ENCODE results near the gene OPRL1.
A peak's percentile ranks its signal among the peaks of the same experiment; 100 is the strongest.

OPRL1 gene

DNA sequence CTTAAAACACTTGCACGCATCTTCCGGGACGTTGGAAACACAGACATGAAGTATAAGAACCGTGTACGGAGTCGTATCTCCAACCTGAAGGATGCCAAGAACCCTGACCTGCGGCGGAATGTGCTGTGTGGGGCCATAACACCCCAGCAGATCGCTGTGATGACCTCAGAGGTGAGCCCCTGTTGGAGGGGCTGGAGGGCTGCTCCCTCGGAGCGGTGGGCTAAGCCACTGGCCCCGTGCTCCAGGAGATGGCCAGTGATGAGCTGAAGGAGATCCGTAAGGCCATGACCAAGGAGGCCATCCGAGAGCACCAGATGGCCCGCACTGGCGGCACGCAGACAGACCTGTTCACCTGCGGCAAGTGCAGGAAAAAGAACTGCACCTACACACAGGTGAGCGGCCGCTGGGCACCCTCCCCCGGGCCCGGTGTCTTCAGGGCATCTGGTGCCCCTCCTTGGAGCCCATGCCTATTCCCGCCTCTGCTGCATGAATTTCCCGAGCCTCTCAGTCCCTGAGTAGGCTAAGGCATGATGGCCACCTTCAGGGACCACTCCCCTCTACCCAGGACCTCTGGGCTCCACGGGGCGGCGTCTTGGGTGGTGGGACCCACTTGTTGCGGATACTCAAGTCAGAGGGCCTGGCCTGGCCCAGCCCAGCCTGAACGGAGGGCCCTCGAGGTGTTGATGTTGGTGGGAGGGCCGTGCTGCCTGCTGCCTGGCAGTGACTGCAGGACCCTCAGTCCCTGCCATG lies 9.5 kb upstream of the OPRL1 start:
- no peak for FAIRE-seq
- DNase-seq (ENCODE audit: insufficient read length, low spot score) = no peak

DNA sequence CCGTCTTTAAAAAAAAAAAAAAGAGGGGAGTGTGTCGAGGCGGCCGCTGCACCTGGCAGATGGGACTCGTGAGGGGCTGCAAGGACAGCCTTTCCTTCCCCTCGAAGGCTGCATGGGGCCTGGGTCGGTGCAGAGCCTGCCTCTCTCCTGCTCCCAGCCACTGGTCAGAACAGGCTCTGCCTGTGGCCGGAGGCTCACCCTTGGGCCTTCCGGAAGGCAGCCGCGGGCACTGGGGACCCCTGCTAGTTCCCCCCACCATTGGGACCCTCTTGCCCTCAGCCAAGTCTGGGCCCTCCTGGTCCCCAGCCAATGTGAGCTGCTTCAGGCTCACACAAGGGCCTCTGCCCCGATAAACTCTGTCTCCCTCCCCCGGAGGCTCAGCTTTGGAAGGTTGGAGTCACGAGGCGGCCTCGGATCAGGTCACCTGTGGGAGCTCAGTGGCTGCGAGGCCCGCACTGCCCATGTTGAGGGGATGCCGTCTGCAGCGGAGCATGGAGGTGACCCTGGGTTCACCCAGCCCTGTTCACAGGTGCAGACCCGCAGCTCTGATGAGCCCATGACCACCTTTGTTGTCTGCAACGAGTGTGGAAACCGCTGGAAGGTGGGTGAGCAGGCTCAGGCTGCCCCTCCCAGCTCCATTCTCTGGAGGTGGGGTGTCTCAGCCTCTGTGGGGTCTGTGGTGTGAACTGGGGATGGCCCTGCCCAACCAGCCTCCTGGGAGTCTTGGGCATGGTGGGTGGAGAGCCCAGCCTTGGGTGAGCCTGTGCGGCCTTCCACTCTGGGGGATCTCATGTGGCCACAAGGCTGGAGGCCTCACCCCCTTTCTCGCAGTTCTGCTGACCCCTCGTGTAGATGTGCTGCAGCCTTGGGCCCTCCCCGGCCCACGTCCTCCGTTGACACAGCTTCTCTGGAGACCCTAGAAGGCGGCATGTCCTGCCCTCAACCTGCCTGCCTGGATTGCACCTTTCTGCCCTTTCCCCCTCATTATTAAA lies 8.2 kb upstream of the OPRL1 start:
- FAIRE-seq = no peak
- DNase-seq (ENCODE audit: insufficient read length, low spot score) = no peak

DNA sequence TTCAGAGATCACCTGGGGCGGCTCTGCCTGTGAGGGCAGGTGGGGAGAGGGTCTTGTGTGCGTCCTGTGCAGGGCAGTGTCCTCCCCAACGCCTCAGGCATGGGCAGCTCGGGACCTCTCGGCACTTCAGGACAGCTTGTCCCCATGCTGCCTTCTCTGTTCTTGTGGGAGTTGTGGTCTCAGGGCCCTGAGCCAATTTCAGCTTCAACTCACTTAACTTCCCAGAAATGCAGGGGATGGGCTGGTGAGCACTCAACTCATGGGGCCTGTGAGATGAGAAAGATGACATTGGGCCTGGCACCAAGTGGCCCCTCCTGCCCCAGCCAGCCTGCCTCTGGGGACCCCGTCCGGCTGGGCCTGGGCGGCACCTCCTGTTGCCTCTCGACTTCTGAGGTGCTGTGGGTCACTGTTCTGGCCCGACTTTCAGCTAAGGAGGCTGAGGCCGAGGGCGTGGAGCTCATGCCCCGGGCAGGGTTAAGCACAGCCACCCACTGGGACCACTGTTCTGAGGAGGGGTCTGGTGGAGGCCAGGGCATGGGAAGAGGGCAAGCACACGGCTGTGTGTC lies 7.3 kb upstream of the OPRL1 start:
- FAIRE-seq = no peak
- DNase-seq (ENCODE audit: insufficient read length, low spot score) = no peak

DNA sequence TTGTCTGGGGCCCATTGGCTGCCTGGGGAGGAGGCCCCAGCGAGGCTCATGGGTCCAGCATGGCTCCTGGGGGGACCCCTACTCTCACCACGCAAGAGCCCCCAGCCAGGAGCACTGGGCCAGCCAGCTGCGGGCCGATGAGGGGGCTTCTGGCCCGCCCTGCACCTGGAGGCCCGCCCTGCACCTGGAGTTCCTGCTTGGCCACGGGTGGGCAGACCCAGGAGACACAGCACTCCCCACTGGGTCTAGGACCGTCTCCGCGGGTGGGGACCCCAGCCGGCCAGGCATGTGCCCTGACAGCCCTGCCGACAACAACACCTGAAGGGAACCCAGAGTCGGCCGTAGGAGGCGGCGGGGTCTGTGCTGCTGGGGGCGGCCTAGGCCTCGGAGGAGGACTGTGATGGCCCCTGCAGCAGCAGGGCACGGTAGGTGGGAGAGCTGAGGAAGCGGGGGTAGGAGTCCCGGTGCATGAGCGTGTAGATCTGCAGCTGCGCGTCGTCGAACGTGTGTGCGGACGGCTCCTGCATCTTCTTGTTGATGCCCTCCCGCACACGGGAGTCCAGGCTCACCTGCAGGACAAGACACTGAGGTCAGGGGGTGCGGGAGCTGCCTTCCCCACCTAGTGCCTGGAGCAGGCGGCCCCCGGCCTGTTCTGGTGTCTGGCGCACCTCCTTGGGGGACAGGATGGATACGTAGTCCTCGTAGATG lies 6.3 kb upstream of the OPRL1 start:
- FAIRE-seq (no peak), DNase-seq (ENCODE audit: insufficient read length, low spot score) (no peak)

DNA sequence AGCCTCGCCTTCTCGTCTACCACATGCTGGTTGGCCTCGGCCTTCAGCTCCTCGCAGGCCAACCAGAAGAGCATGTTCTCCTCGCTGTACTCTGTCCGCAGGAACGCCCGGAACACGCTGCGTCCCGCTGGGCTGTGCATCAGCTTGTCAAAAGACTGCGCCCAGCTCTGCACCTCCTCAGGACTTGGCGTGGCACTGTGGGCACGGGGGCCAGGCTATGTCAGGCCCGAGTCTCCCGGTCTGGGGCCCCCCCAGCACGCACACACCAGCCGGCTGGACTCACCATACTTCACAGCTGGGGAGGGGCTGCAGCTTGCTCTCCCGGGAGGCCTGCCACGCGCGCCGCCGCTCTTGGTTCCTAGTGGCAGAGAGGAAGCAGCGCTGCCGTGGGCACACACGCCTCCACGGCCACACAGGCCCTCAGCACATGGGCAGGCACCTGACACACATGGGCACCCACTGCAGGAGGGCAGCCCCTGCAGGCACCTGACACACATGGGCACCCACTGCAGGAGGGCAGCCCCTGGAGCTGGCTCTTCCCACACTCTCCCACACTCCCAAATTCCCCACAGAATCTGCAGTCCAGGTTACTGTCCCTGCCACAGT lies 5.6 kb upstream of the OPRL1 start:
- DNase-seq (ENCODE audit: insufficient read length, low spot score) = no peak
- FAIRE-seq = no peak

DNA sequence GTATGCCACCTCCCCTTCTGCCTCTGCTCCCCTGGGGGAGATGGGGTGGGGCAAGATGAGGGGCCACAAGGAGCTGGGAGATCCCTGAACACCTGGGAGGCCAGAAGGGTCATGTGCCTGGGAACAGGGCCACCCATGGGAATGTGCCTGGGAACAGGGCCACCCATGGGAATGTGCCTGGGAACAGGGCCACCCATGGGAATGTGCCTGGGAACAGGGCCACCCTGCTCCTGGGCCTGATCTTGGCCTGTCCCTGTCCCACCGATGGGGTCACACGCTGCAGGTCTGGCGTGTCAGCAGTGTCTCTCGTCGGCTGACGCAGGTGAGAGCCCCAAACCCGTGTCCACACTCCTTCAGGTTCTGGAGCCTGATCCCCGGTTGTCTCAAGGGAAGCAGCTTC lies 4.9 kb upstream of the OPRL1 start:
- no peak for FAIRE-seq
- no peak for DNase-seq (ENCODE audit: insufficient read length, low spot score)

DNA sequence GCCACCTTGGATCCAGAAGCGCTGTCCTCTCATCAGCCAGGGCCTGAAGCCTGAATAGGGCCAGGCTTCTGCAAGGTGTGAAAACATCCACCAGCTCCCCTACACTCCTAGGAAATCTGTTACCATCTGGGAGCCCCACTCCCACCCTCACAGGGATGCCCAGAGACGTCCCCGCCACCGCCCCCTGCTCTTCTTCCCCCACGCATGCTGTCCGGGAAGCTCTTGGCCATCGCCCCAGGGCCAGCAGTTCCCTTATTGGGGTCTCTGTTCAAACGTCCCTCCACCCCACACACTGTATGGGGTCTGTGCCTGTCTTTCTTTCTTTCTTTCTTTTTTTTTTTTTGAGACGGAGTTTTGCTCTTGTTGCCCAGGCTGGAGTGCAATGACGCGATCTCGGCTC lies 4.3 kb upstream of the OPRL1 start:
- DNase-seq (ENCODE audit: insufficient read length, low spot score) (no peak), FAIRE-seq (no peak)

DNA sequence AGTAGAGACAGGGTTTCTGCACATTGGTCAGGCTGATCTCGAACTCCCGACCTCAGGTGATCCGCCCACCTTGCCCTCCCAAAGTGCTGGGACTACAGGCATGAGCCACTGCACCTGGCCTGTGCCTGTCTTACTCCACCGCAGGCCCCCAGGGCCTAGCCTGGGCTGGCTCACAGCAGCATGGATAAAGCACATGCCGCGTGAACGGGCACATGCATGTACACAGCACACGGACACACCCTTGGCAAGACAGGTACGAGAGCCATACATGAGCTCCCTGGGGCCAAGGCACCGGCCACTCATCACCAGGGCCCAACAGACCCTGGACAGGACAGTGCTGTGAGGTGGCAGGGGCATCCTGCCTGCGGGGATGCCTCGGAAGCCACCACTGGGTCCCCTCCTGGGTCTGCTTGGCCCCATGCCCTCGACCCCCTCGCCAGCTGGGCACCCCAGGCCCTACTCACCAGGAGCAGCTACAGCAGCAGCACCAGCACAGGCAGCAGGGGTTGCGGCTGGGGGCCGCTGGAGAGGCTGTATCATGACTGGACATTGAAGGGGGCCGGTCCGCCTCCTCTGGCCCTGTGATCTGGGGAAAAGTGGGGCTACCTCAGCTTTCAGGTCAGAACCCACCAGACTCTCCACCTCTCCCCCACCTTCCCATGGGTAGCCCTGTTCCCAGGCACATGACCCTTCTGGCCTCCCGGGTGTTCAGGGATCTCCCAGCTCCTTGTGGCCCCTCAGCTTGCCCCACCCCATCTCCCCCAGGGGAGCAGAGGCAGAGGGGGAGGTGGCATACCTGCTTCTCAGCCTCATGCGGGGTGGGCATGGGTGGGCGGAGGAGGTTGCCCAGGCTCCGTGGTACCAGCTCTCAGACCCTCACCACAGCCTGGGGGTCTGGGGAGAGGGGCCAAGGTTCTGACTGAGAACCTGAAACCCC lies 3.6 kb upstream of the OPRL1 start:
- no peak for FAIRE-seq
- DNase-seq (ENCODE audit: insufficient read length, low spot score) = no peak

DNA sequence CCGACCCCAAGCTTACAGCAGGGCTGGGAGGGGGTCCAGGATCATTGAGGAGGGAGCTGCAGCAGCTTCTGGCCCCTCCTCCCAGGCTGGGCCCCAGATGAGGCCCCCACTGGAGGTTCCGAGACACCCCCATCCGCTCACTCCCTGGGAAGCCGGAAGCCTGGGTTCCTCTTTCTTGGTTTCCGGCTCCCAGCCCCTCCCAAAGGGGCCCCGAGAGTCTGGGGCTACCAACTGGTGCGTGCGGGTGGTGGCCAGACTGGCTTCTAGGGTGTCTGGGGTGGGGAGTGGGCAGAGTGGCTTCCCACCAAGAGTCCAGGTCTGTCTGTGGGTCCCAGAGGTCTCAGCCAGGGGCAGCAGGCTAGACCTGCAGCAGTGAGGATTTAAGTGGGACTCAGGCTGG lies 2.8 kb upstream of the OPRL1 start:
- FAIRE-seq = no peak
- DNase-seq (ENCODE audit: insufficient read length, low spot score) = no peak

DNA sequence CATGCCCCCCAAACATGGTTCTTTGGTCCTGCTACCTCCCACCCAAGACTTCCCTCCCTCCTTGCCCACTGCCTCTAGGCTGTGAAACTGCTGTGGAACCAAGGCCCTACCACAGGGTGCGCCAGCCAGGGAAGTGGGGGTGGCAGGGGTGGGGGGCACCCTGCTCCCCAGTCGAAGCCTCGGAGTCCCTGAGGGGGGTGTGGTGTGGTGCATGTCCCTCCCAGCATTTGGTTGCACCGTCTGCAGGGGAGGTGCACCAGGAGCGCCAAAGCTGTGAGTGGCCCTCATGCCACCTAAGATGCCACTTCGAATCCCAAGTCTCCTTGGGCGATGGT lies 2.4 kb upstream of the OPRL1 start:
- no peak for DNase-seq (ENCODE audit: insufficient read length, low spot score)
- FAIRE-seq = peak; percentile 78

DNA sequence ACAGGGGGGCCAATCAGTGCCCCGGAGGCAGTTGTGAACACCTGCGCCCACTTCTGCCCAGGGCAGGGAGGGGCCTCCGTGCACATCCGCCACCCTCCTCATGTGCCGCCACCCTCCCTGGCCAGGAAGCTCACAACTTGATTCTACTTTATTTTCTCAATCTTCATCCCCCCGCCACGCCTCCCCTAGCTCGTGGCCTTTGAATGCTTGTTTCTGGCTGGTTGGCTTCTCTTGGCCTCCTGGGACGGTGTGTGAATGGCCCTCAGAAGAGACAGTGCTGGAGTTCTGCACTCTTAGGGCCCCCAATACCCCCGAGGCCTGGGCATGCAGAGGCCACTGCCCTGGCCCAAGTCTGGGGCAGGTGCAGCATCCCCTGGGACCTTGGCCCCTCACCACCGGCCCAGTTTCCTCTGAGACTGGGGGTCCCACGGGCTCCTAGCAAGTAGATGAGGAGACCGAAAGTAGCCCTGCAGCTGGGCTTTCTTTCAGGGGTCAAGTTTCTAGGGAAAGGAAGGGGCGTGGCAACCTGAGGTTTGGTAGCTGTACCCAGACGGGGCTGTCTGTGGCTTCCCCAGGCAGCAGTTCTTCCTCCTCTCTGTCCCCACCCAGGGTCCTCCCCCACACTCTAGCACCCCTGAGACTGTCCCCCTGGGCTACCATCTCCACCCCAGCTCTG lies 1.9 kb upstream of the OPRL1 start:
- FAIRE-seq (peak; percentile 96), DNase-seq (ENCODE audit: insufficient read length, low spot score) (no peak)

DNA sequence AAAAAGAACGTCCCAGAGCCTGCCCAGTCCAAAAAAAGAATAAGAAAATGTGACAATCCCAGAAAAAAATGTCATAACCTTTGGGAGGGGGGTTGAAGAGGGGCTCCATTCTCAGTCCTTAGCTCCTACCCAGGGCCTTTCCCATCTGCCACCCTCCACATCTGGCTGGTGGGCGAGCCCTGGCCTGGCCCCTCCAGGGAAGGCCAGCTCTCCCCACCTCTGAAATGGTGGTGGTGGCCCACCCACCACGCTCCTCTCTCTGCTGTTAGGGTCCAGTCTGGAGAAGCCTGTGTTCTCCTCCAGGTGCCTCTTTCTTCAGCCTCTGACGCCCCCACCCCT lies 979 bp upstream of the OPRL1 start:
- DNase-seq (ENCODE audit: insufficient read length, low spot score) = no peak
- no peak for FAIRE-seq

DNA sequence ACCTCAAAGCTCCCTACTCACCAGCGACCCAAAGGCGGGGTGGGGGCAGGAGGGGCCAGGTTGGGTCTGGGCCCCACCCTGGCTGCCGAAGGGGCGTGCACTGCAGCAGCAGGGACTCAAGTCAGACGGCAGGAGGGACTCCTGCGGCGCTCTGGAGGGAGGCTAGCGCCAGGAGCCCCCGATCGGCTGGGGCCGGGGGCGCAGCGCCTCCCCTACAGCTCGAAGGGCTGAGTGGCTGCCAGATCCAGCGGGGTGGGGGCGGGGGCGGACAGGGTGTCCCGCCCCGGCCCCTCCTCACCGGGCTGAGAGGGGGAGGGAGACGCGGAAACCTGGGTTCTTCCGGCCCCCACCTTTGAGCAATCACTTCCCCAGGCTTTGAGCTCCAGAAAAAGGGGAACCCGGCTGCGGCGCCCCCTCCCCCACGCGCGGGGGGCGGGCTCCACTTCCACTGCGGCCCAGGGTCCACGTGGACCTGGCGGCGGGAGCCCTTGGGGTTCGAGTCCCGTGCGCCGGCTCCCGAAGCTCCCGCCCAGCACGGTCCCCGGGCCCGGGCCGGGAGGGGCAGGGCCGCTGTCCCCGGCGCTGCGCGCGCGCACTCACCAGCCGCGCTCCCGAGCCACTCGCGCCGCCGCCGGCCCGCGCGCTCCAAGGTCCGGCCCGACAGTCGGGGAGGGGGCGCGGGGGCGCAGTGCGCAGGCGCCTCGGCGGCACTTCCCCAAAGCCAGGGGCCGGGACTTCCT lies 439 bp upstream of the OPRL1 start, which contains the start of gene RGS19:
Gene RGS19, minus strand, starts transcription at position 246 of the 740 bp plus-strand sequence. CDS start 2,632 bp downstream, outside the sequence.
- FAIRE-seq = peak; percentile 92
- DNase-seq (ENCODE audit: insufficient read length, low spot score) = peak; percentile 88

DNA sequence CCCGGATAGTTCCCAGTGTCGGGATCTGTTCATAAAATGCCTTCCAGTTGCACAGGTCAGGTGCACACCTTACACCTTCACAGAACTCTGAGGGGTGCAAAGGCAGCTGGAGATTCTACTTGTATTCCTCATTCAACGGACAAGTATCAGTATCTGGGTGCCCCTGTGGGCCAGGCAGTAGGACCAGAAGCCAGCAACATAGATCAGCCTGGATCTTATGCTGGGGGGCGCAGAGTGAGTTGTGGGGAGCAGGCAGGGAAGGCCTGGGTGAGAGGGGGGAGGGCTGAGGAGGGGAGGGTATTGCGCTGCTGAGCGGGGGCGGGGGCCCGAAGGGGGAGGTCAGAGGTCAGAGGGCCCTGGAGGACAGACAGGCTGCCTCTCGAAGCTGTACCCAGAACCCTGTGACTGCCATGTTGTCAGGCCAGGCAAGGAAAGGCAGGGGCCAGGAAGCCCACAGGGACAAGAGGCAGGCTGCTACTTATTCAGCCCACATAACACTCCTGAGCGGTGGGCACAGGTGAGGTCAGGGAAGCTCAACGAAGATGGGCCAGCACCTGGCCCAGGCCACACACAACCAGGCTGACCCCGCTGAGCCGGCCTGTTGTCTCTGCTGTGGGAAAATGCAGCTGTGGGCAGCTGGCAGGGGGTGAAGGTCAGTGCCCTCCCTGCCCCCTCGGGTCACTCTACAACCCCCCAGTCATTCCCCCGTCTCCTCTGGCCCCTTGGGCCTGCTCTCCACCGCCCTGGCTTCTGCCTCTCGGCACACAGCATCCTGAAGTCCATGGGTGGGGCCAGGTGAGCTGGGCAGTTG lies 1.1 kb downstream of the OPRL1 start:
- DNase-seq (ENCODE audit: insufficient read length, low spot score) = no peak
- no peak for FAIRE-seq

DNA sequence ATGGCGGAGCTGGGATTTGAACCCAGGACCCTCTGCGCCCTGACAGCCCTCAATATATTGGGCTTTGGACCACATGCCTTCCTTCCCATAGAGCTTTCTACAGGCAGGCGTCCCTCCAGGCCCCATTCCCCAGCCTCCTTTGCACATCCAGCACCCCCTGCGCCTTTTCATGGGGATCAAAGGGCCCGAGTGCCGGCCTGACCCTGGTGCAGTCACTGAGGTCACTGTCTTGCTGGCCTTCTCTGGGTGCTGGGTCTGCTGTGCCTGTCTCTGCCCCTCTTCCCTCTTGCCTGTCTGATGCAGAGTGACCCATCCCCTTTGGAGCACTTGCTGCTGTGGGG lies 1.7 kb downstream of the OPRL1 start:
- FAIRE-seq = no peak
- DNase-seq (ENCODE audit: insufficient read length, low spot score) = no peak

DNA sequence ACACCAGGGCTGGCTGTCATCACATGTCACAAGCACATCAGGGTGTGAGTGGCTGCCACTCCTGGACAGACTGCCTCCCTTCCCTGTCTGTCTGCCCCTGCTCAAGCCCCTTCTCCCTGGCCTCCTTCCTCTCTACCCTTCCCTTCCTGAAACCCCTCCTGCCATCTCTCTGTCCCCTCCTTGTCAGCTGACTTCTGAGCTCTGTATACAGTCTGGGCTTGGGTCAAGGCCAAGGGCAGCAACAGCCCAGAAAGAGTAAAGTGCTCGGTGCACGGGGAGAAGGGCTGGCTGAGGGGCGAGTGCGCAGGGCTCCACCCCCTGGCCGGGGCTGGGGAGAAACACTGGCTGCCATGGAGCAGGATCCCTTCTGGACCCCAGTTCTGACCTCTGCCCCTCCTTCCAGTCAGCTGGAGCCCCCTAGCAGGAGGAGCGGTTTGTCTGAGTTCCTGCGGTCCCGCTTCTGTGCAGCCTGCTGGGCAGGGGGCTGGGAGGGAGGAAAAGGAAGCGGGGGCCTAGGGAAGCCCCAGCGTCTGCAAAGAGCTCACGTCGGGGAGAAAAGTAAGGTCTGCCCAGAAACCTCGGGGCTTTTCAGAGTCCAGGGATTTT lies 2.3 kb downstream of the OPRL1 start:
- FAIRE-seq (no peak), DNase-seq (ENCODE audit: insufficient read length, low spot score) (no peak)

DNA sequence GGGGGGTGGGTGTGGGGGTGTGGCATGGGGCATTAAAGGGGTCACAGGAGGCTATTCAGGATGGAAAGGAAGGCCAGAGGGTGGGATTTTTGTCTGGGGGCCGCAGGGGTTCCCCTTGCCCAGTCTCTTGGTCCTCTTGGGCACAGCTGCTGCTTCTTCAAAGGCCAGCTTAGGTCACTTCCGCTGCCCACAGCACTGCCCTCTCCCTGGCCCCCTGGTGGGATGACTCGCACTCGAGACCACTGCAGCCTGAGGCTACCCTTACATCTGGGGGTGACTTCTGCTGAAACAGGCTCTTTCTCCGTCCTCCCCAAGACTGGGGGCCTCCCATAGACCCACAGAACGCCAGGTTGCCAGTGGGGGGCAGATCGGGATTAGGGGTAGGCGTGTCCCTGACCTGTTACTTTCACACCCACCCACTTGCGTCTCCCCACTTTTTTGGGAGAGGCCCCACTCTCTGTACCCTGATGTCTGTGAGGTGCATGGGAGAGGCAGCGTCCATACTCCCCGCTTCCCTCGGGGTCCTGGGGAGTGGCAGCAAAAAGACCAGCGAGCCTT lies 3.0 kb downstream of the OPRL1 start:
- FAIRE-seq = no peak
- DNase-seq (ENCODE audit: insufficient read length, low spot score) = no peak
